Measurements from ENCODE around the gene CALB2. TPM values are rescaled to one million over a fixed set of nuclear protein-coding genes. Genes with fewer than 3 reads are reported as not detected.
A peak's percentile ranks its signal among the peaks of the same experiment; 100 is the strongest.
"Not testable (repeated sequence)": the region's sequence is repeated elsewhere in the genome, so short reads cannot be mapped to it uniquely, and the experiment has no call there.

CALB2 gene
- total RNA-seq (2014; rRNA removed; shearing (Covaris generic)) (not detected in 2 replicates), total RNA-seq (2022) (not detected in 2 replicates), Bru-seq, nascent RNA (percentile 11 among the genes with signal in this experiment), BruChase-seq, experiment 1, labeled RNA remaining after a 6-hour chase (percentile 9 among the genes with signal in this experiment), BruChase-seq, experiment 2, labeled RNA remaining after a 2-hour chase (not detected)
- long read RNA-seq, result 0 reads

- Histone ChIP-seq H3K4me3 (ENCODE audit: low read depth, low read length, poor library complexity, severe bottlenecking) (no peak within 1 kb of the TSS), H4K20me1 (ENCODE audit: insufficient read depth, low read length) (no peaks in the 10 kb centered on the region), H3K4me2 (ENCODE audit: low read length) (peak within 1 kb of the TSS; percentile 51), H3K79me2 (ENCODE audit: insufficient read depth, low read depth, low read length) (no peaks in the 10 kb centered on the region), H3K27ac (ENCODE audit: low read depth, low read length, poor library complexity, severe bottlenecking) (no peak within 1 kb of the TSS), H3K36me3 (ENCODE audit: insufficient read depth, low read length) (no peaks in the 10 kb centered on the region), H2AFZ (ENCODE audit: low read length) (peak within 1 kb of the TSS; percentile 55), H3K9me3 (ENCODE audit: low read length) (no peaks in the 10 kb centered on the region), H3K9me2 (ENCODE audit: insufficient read depth, low read length) (no peaks in the 10 kb centered on the region), H3K4me1 (ENCODE audit: insufficient read depth, low read length, poor library complexity, severe bottlenecking) (no peaks in the 10 kb centered on the region)
- peak; percentile 42 for DNase-seq (ENCODE audit: low spot score)
- CTCF ChIA-PET (ENCODE audit: unreplicated experiment), result no interaction called here
- POLR2A ChIA-PET, result no interaction called here
- intact Hi-C loops (cut with micrococcal nuclease; ENCODE audit: unreplicated experiment), result no loop called here
- BruUV-seq (replicated peaks), result no TSS peak
- TF ChIP-seq CTCF (conservative IDR thresholded peaks at IDR 0.05; ENCODE audit: low read length) (peak; percentile 90), EZH2phosphoT487 (IDR thresholded peaks at IDR 0.05; ENCODE audit: borderline replicate concordance, low read depth, low read length) (no peak)
These were observed at the start of gene CALB2 for GRCh38 chr16:71358464-71358998. CALB2 (plus strand) TSS chr16:71358723; CDS start chr16:71358793, 70 bp downstream.

GRCh38 chr16:71311553-71312158, 46.9 kb upstream of the CALB2 start:
- H3K9me2 ChIP-seq (ENCODE audit: insufficient read depth, low read length), result no peaks in the 10 kb centered on the region
- ChIA-PET POLR2A (no interaction called here), CTCF (ENCODE audit: unreplicated experiment) (interaction anchor here (0.8 to 1.0 kb wide), 2 partner anchors 42 to 62 kb away, joined by 3 to 4 read pairs; no protein-coding TSS in a partner anchor)
- H4K20me1 ChIP-seq (ENCODE audit: insufficient read depth, low read length), result no peaks in the 10 kb centered on the region
- no peaks in the 10 kb centered on the region for H3K79me2 ChIP-seq (ENCODE audit: insufficient read depth, low read depth, low read length)
- no peaks in the 10 kb centered on the region for H3K4me1 ChIP-seq (ENCODE audit: insufficient read depth, low read length, poor library complexity, severe bottlenecking)
- BruUV-seq (replicated peaks), result no TSS peak
- no peaks in the 10 kb centered on the region for H3K9me3 ChIP-seq (ENCODE audit: low read length)
- no peak overlapping the region for H3K4me2 ChIP-seq (ENCODE audit: low read length)
- intact Hi-C loops (cut with micrococcal nuclease; ENCODE audit: unreplicated experiment), result loop anchor here (10.0 kb wide), 1 partner anchor 57 kb away; no protein-coding TSS in a partner anchor
- no peak overlapping the region for H3K27ac ChIP-seq (ENCODE audit: low read depth, low read length, poor library complexity, severe bottlenecking)
- H3K4me3 ChIP-seq (ENCODE audit: low read depth, low read length, poor library complexity, severe bottlenecking), result no peak overlapping the region
- DNase-seq (ENCODE audit: low spot score), result peak; percentile 52
- TF ChIP-seq EZH2phosphoT487 (IDR thresholded peaks at IDR 0.05; ENCODE audit: borderline replicate concordance, low read depth, low read length) (no peak), CTCF (conservative IDR thresholded peaks at IDR 0.05; ENCODE audit: low read length) (peak; percentile 90)
- no peaks in the 10 kb centered on the region for H3K36me3 ChIP-seq (ENCODE audit: insufficient read depth, low read length)
- no peak overlapping the region for H2AFZ ChIP-seq (ENCODE audit: low read length)

GRCh38 chr16:71313591-71313990, 44.9 kb upstream of the CALB2 start:
- H4K20me1 ChIP-seq (ENCODE audit: insufficient read depth, low read length); H3K36me3 ChIP-seq (ENCODE audit: insufficient read depth, low read length); H3K9me2 ChIP-seq (ENCODE audit: insufficient read depth, low read length); DNase-seq (ENCODE audit: low spot score); POLR2A ChIA-PET; H3K79me2 ChIP-seq (ENCODE audit: insufficient read depth, low read depth, low read length); H2AFZ ChIP-seq (ENCODE audit: low read length); BruUV-seq (replicated peaks); H3K4me1 ChIP-seq (ENCODE audit: insufficient read depth, low read length, poor library complexity, severe bottlenecking); H3K27ac ChIP-seq (ENCODE audit: low read depth, low read length, poor library complexity, severe bottlenecking); H3K4me3 ChIP-seq (ENCODE audit: low read depth, low read length, poor library complexity, severe bottlenecking); H3K9me3 ChIP-seq (ENCODE audit: low read length); CTCF ChIA-PET (ENCODE audit: unreplicated experiment); H3K4me2 ChIP-seq (ENCODE audit: low read length): not testable (repeated sequence)
- intact Hi-C loops (cut with micrococcal nuclease; ENCODE audit: unreplicated experiment), result loop anchor here (10.0 kb wide), 1 partner anchor 59 kb away; no protein-coding TSS in a partner anchor
